HG03432 (cell line): ENCODE data around the gene SLC22A6.
"Not testable (repeated sequence)": the region's sequence is repeated elsewhere in the genome, so short reads cannot be mapped to it uniquely, and the experiment has no call there.

Experiments
- ATAC-seq: cut with Tn5 transposase; IDR thresholded peaks from one replicate; pipeline ENCODE4 v1.9.1; 2021; ENCODE audit warnings: mild to moderate bottlenecking, moderate library complexity; ENCODE audit not compliant: unreplicated experiment

Gene SLC22A6

GRCh38 chr11:62988276-62988675, 3.5 kb upstream of the SLC22A6 start:
- no peak for ATAC-seq

- ATAC-seq, result no peak
Measured at GRCh38 chr11:62985041-62985750, 429 bp upstream of the SLC22A6 start.

DNA sequence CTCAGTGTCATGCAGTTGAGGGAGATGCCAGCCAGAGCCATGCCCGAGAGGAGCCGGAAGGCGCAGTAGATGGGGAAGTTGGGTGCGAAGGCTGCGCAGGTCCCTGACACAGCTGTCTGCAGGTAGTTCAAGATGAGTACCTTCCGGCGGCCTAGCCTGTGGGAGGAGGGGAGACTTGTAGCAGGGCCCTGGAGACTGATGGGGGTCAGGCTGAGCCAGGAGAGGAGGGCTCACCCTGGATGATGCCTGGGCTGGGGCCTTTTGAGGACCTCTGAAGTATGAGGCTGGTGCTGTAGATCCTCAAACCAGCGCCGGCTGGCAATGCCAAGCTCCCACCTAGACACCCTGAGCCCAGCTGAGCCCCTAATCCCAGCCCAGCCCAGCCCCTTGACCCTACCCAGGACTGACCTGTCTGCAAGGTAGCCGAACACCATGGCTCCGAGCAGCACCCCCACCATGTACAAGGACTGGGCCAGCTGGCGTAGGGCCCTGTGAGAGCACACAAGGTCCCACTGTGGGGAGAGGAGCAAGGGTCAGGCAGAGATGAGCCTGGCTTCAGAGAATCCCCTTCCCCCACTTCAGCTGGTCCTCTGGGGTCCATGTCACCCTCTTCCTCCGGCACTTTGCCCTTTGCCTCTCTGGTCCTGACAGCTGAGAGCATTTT, 1.1 kb downstream of the SLC22A6 start:
- ATAC-seq, result no peak

- ATAC-seq, result no peak
Measured at GRCh38 chr11:62981743-62982142, 3.0 kb downstream of the SLC22A6 start.

- no peak for ATAC-seq
Measured at GRCh38 chr11:62980133-62980760, 4.5 kb downstream of the SLC22A6 start.

DNA sequence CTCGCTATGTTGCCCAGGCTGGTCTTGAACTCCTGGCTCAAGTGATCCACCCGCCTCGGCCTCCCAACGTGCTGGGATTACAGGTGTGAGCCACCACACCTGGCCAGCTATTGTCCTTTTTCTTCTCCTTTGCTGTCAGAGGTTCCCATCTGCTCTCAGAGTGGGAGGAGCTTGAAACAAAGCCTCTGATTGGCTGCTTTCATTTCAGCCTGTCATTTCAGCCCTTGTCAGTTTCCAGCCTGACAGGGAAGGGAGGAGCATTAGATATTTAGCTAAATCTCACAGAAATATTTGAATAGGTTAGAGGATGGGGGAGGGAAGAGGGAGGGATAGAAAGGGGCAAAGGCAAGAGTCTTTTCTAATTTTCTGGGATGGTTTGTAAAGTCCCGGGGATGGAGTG, 8.7 kb downstream of the SLC22A6 start:
- no peak for ATAC-seq

DNA sequence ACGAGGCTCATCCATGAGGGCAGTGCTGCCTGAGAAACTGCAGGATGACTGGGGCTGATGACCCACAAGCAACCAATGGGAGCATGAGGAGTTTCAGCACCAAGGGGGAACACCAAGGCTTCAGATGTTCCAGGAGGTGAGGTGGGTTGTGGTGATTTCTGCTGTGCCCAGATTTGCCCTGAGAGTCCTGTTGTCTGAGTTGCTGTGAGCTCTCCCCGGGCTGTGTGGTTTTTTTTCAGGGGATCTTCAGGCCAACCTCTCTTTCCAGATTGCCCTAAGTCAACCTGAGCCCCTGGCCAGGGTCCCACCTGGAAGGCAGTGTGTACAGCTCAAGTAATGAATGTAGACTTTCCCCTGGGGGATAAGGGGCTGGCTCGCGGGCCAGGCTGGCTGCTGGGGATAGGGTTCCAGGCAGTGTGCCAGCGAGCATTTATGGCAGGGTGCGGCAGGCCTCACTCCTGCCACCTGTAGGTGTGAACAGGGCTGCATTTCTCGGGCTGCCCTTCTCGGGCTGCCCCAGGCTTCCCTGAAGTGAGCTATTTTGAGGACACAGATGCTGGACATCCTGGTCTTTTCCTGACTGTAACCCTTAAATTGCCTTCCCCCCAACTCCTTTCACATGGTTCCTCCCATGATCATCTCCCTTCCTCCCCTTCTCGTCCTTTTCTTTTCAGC, 9.8 kb downstream of the SLC22A6 start:
- ATAC-seq, result no peak

DNA sequence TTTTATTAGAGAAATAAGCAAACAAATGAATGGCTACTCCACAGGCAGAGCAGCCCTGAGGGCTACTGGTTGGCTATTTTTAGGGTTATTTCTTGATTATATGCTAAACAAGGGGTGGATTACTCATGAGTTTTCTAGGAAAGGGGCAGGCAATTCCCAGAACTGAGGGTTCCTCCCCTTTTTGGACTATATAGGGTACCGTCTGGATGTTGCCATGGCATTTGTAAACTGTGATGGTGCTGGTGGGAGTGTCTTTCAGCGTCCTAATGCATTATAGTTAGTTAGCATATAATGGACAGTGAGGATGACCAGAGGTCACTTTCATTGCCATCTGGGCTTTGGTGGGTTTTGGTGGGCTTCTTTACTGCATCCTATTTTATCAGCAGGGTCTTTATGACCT, 19.2 kb downstream of the SLC22A6 start:
- no peak for ATAC-seq

DNA sequence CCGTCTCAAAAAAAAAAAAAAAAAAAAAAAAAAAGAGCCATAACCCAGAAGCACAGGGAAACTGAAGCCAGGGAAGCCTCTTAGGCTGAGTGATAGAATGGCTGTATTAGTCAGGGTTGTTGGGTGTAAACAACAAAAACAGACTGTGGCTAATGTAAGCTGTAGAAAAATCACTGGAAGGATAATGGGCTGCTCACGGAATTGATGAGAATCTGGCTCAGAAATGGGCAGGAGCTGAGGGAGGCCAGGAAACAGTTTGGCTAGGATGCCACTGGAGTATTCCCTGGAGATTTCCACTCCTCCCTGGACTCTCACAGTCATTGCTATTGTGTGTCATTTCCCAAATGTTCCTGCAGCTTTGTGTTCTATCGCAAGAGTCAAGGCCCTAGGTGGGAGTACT, 22.4 kb downstream of the SLC22A6 start:
- ATAC-seq, result no peak

- ATAC-seq, result no peak
Measured at GRCh38 chr11:62961017-62961570, 23.7 kb downstream of the SLC22A6 start.

- ATAC-seq, result no peak
Measured at GRCh38 chr11:62959422-62959980, 25.3 kb downstream of the SLC22A6 start.

DNA sequence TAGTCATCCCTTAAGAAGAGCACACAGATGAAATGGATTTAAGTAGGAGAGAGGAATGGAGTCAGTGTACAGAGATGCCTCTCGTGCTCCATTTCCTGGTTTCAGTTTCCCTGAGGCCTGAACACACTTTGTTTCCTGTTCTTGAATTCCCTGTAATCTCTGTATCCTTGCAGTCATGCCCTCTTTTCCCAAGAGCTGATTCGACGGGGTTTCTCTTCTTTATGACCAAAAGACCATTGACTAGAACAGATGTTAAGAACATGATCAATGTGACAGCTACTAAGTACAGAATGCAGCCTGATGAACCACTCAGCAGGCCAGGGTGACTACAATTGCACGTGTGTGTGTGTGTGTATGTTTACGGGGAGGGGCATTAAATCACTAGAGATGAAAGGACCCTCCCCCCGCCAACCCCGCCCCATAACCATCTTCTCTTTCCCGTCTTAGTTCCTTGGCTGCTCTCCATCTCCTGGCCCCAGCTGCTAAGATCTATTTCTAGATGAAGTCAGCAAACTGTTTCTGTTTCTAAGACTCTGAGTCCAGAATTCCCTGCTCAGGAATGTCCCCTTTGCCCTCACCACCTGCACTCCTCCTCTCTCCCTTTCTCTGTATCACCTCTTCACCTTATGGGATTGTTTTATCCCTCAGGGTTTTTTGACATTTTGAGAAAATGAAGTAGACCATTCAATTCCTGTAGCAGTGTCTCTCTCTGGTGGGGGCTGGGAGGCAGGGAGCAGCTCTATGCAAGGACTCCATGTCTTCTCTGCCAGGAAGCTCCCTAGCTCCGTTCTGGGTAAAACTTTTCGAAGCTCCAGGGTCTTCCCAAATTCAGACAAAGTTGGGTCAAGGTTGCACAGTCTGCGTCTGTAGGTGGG, 26.0 kb downstream of the SLC22A6 start:
- ATAC-seq, result no peak

DNA sequence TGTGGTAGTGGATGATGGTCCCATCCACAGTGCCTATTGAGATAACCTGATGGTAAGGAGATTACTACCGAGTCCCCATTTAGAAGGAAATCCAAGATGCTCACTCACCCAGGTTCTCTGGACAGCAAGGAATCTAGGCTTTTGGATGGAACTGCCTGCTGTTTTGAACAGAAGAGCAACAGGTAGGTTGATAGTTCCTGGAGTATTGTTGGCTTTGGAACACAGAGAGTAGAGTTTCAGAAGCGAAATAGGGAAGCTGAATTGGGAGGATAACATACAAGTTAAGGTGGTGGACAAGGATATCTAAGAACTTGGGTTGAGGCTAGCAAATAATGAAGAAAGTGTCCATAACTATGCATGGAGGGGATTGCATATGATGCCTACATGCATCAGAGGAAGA, 27.6 kb downstream of the SLC22A6 start:
- no peak for ATAC-seq

- no peak for ATAC-seq
Measured at GRCh38 chr11:62954478-62954877, 30.3 kb downstream of the SLC22A6 start.

- no peak for ATAC-seq
Measured at GRCh38 chr11:62953811-62954210, 31.0 kb downstream of the SLC22A6 start.

DNA sequence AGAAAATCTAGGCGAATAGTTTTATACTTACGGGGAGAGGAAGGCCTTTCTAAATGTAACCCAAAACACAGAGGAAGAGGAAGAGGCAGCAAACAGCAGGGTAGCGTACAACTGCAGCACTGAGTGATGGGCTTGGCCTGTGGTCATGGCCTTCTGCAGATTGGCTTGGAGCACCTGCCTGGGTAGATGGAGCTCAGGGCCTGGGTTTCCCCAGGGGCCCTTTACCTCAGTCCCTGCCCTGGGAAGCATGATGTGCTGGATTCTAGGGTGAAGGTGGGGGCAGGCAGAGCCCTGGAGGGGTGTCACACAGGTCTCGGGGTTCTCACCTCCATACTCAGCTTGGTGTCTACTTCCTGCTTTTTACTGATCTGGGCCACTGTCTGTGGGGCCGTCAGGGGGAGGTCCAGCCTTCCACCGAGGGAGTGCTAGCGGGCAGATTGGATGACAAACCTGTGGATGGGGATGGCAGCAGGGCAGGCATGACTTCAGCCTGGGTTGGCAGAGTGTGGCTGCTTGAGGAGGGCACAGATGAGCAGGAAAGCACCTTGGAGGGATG, 35.9 kb downstream of the SLC22A6 start:
- ATAC-seq, result no peak

- ATAC-seq, result not testable (repeated sequence)
Measured at GRCh38 chr11:62945538-62945937, 39.2 kb downstream of the SLC22A6 start.

DNA sequence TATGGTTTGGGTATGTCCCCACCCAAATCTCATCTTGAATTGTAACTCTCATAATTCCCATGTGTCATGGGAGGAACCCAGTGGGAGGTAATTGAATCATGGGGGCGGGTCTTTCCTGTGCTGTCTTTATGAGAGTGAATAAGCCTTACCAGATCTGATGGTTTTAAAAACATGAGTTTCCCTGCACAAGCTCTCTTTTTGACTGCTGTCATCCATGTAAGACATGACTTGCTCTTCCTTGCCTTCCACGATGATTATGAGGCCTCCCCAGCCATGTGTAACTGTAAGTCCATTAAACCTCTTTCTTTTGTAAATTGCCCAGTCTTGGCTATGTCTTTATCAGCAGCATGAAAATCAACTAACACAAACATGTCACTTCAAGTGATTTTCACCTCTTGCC, 47.2 kb downstream of the SLC22A6 start:
- ATAC-seq, result not testable (repeated sequence)

GRCh38 chr11:62934496-62934785, 50.3 kb downstream of the SLC22A6 start:
- ATAC-seq, result no peak
